SK-MEL-5 (cell line): Measurements from ENCODE around the gene TSC22D2. TPM values are rescaled to one million over a fixed set of nuclear protein-coding genes. Genes with fewer than 3 reads are reported as not detected.
"Not testable (repeated sequence)": the region's sequence is repeated elsewhere in the genome, so short reads cannot be mapped to it uniquely, and the experiment has no call there.

Experiments
- DNase-seq: peaks from one replicate; pipeline ENCODE4 v3.0.0-alpha.2; 2016; ENCODE audit warnings: low read depth, low spot score
- in situ Hi-C: cut with HindIII; loops from 2 replicates; pipeline ENCODE4 v1.10.0; 2016; ENCODE audit warnings: low sequenced_read_pairs, high pct_unique_total_duplicates, low pct_unique_long_range_greater_than_20kb
- total RNA-seq: library from RNA; depleted of rRNA; stranded (reverse); fragments of >200 nt; shearing (Covaris generic); gene quantifications from 2 replicates; pipeline ENCODE4 v1.2.3, GENCODE V29; 2014

Gene TSC22D2
- total RNA-seq, 1 experiment from 2014 or later: 6.3 TPM

- in situ Hi-C loops: no loop called here
- no peak for DNase-seq
These were observed 47.2 kb downstream of the TSC22D2 start for GRCh38 chr3:150455341-150455740.

- in situ Hi-C loops: no loop called here
- DNase-seq: no peak
These were observed 49.9 kb downstream of the TSC22D2 start for GRCh38 chr3:150458001-150458400.

GRCh38 chr3:150460484-150460883, 52.4 kb downstream of the TSC22D2 start:
- in situ Hi-C loops: no loop called here
- no peak for DNase-seq

- no peak for DNase-seq
- in situ Hi-C loops: no loop called here
These were observed 53.3 kb downstream of the TSC22D2 start for GRCh38 chr3:150461399-150461798.

GRCh38 chr3:150462108-150462507, 54.0 kb downstream of the TSC22D2 start:
- in situ Hi-C loops: no loop called here
- no peak for DNase-seq

- DNase-seq: no peak
- in situ Hi-C loops: no loop called here
These were observed 56.6 kb downstream of the TSC22D2 start for GRCh38 chr3:150464684-150465083.

GRCh38 chr3:150467381-150467780, 59.3 kb downstream of the TSC22D2 start:
- in situ Hi-C loops: no loop called here
- DNase-seq: no peak

- no peak for DNase-seq
- in situ Hi-C loops: no loop called here
These were observed 61.2 kb downstream of the TSC22D2 start for GRCh38 chr3:150469031-150469930.

GRCh38 chr3:150469931-150470740, 62.0 kb downstream of the TSC22D2 start:
- DNase-seq: no peak
- in situ Hi-C loops: no loop called here

GRCh38 chr3:150472421-150472820, 64.3 kb downstream of the TSC22D2 start:
- DNase-seq: no peak
- in situ Hi-C loops: no loop called here

- in situ Hi-C loops, DNase-seq: not testable (repeated sequence)
These were observed 65.1 kb downstream of the TSC22D2 start for GRCh38 chr3:150473161-150473560.

- in situ Hi-C loops: no loop called here
- DNase-seq: no peak
These were observed 71.3 kb downstream of the TSC22D2 start for GRCh38 chr3:150479370-150479769.

GRCh38 chr3:150480877-150481276, 72.8 kb downstream of the TSC22D2 start:
- in situ Hi-C loops: no loop called here
- no peak for DNase-seq

- in situ Hi-C loops: no loop called here
- DNase-seq: no peak
These were observed 75.1 kb downstream of the TSC22D2 start for GRCh38 chr3:150483226-150483625.

- no peak for DNase-seq
- in situ Hi-C loops: no loop called here
These were observed 76.3 kb downstream of the TSC22D2 start for GRCh38 chr3:150484410-150484809.

GRCh38 chr3:150488867-150489266, 80.8 kb downstream of the TSC22D2 start:
- in situ Hi-C loops: no loop called here
- no peak for DNase-seq

- no peak for DNase-seq
- in situ Hi-C loops: no loop called here
These were observed 82.3 kb downstream of the TSC22D2 start for GRCh38 chr3:150490277-150490986.

GRCh38 chr3:150494411-150494977, 86.4 kb downstream of the TSC22D2 start:
- in situ Hi-C loops: no loop called here
- DNase-seq: no peak
